SK-N-SH treated with all-trans-retinoic acid at 6 μM for 48 hours (cell line): ENCODE results near the gene DEGS2.

ENCODE experiments used
- ATAC-seq: fragments of 200-7000 bp; cut with Tn5 transposase; 3 replicates; pipeline ENCODE4 v1.9.1; 2020; ENCODE audit warnings: mild to moderate bottlenecking, moderate library complexity
- ARNTL ChIP-seq: fragments of 450-650 bp; formaldehyde crosslinking; IDR thresholded peaks from 2 replicates; pipeline ENCODE4 v1.5.0; 2020; ENCODE audit warnings: low read depth, mild to moderate bottlenecking, moderate library complexity, borderline replicate concordance
- BACH2 ChIP-seq: fragments of 250-450 bp; sonication (Bioruptor Pico); IDR thresholded peaks from 2 replicates; pipeline ENCODE4 v1.9.0; 2021; ENCODE audit warnings: mild to moderate bottlenecking, borderline replicate concordance
- CSDC2 ChIP-seq: fragments of 250-450 bp; sonication (Bioruptor Pico); IDR thresholded peaks from 2 replicates; pipeline ENCODE4 v1.5.0; 2020; ENCODE audit warnings: mild to moderate bottlenecking, moderate library complexity
- GLIS3 ChIP-seq: fragments of 250-450 bp; sonication (Bioruptor Pico); IDR thresholded peaks from 2 replicates; pipeline ENCODE4 v1.5.0; 2020; ENCODE audit warnings: mild to moderate bottlenecking, moderate library complexity
- ISL1 ChIP-seq: fragments of 250-450 bp; sonication (Bioruptor Pico); IDR thresholded peaks from 2 replicates; pipeline ENCODE4 v2.1.2; 2022; ENCODE audit warnings: mild to moderate bottlenecking, moderate library complexity
- OSR1 ChIP-seq: fragments of 250-450 bp; sonication (Bioruptor Pico); IDR thresholded peaks from 2 replicates; pipeline ENCODE4 v1.8.0; 2022; ENCODE audit warnings: moderate library complexity, mild to moderate bottlenecking, inconsistent platforms
- PPARA ChIP-seq: fragments of 250-450 bp; sonication (Bioruptor Pico); IDR thresholded peaks from 2 replicates; pipeline ENCODE4 v1.5.0; 2020; ENCODE audit warnings: mild to moderate bottlenecking, borderline replicate concordance
- RARB ChIP-seq: fragments of 250-450 bp; sonication (Bioruptor Pico); IDR thresholded peaks from 2 replicates; pipeline ENCODE4 v1.8.0; 2021; ENCODE audit warnings: mild to moderate bottlenecking, moderate library complexity
- SNAI2 ChIP-seq: fragments of 250-450 bp; sonication (Bioruptor Pico); IDR thresholded peaks from 2 replicates; pipeline ENCODE4 v1.5.0; 2020; ENCODE audit warnings: mild to moderate bottlenecking, moderate library complexity
- TCF4 ChIP-seq: fragments of 250-450 bp; sonication (Bioruptor Pico); IDR thresholded peaks from 2 replicates; pipeline ENCODE4 v1.8.0; 2021; ENCODE audit warnings: mild to moderate bottlenecking, moderate library complexity, borderline replicate concordance
- TOX ChIP-seq: fragments of 250-450 bp; sonication (Bioruptor Pico); IDR thresholded peaks from 2 replicates; pipeline ENCODE4 v1.8.0; 2021; ENCODE audit warnings: mild to moderate bottlenecking, moderate library complexity, borderline replicate concordance
- ZC3H10 ChIP-seq: fragments of 250-450 bp; sonication (Bioruptor Pico); IDR thresholded peaks from 2 replicates; pipeline ENCODE4 v1.5.1; 2021; ENCODE audit warnings: mild to moderate bottlenecking, moderate library complexity
- ZFP3 ChIP-seq: fragments of 250-450 bp; sonication (Bioruptor Pico); IDR thresholded peaks from 2 replicates; pipeline ENCODE4 v1.5.0; 2020; ENCODE audit warnings: mild to moderate bottlenecking, moderate library complexity
- ZFP30 ChIP-seq: fragments of 450-650 bp; formaldehyde crosslinking; IDR thresholded peaks from 2 replicates; pipeline ENCODE4 v1.5.0; 2022; ENCODE audit warnings: mild to moderate bottlenecking, moderate library complexity
- ZNF70 ChIP-seq: fragments of 450-650 bp; formaldehyde crosslinking; IDR thresholded peaks from 2 replicates; pipeline ENCODE4 v1.5.0; 2020; ENCODE audit warnings: mild to moderate bottlenecking, moderate library complexity
- ZNF8 ChIP-seq: fragments of 450-650 bp; formaldehyde crosslinking; IDR thresholded peaks from 2 replicates; pipeline ENCODE4 v1.5.0; 2020; ENCODE audit warnings: mild to moderate bottlenecking, moderate library complexity
- TF ChIP-seq, protein P1 (sequence below): fragments of 250-450 bp; sonication (Bioruptor Pico); IDR thresholded peaks from 2 replicates; pipeline ENCODE4 v1.8.0; 2021; ENCODE audit warnings: low read depth, mild to moderate bottlenecking, moderate library complexity, borderline replicate concordance
- TF ChIP-seq, protein P2 (sequence below): fragments of 250-450 bp; sonication (Bioruptor Pico); IDR thresholded peaks from 2 replicates; pipeline ENCODE4 v1.5.1; 2021; ENCODE audit warnings: mild to moderate bottlenecking, moderate library complexity
- TF ChIP-seq, protein P3 (sequence below): fragments of 250-450 bp; sonication (Bioruptor Pico); IDR thresholded peaks from 2 replicates; pipeline ENCODE4 v1.5.0; 2020; ENCODE audit warnings: mild to moderate bottlenecking, moderate library complexity
- TF ChIP-seq, protein P4 (sequence below): fragments of 250-450 bp; sonication (Bioruptor Pico); IDR thresholded peaks from 2 replicates; pipeline ENCODE4 v1.5.1; 2020; ENCODE audit warnings: low read depth, mild to moderate bottlenecking, moderate library complexity
- TF ChIP-seq, protein P5 (sequence below): fragments of 250-450 bp; sonication (Bioruptor Pico); IDR thresholded peaks from 2 replicates; pipeline ENCODE4 v1.8.0; 2020; ENCODE audit warnings: mild to moderate bottlenecking, moderate library complexity, borderline replicate concordance

The DEGS2 gene

DNA sequence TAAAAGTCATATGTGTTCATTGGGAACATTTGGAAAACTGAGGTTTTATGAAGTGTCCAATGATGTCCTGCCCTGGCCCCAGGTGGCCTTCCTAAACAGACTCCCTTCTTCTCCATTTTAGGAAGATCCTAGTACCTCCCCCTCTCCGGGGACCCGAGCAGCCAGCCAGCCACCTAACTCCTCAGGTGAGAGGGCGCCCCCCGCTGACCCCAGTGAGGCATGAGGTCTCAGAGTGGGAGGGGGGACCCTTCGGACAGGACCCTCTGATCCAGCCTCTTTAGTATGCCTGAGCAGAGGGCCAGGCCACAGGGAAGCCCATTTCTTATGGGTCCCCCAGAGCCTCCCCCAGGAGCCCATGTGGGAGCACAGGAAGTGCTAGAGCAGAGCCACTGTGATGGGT is 23.7 kb downstream of the DEGS2 start:
- ATAC-seq, result no peak
- TF ChIP-seq TCF4 (CRISPR knock-in tag) (no peak), GLIS3 (no peak)

DNA sequence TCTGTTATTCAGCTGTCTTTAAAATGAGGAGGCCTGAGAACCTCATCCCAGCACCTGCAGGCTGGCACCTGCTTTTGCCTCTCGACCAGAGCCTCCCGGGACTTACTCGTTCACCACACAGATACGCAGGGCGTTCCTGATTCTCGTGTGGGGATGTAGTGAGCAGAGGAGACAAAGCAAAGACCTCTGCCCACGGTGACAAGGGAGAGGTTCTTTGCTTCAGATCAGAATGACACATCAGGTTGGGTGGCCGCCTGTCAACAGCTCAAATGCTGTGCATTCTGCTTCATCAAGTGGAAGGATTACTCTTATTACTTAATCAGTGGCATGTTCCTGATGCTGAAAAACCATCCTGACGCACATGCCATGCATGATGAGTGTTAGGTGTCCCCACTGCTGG is 24.4 kb downstream of the DEGS2 start:
- ATAC-seq, result no peak
- TF ChIP-seq, protein P1, sequence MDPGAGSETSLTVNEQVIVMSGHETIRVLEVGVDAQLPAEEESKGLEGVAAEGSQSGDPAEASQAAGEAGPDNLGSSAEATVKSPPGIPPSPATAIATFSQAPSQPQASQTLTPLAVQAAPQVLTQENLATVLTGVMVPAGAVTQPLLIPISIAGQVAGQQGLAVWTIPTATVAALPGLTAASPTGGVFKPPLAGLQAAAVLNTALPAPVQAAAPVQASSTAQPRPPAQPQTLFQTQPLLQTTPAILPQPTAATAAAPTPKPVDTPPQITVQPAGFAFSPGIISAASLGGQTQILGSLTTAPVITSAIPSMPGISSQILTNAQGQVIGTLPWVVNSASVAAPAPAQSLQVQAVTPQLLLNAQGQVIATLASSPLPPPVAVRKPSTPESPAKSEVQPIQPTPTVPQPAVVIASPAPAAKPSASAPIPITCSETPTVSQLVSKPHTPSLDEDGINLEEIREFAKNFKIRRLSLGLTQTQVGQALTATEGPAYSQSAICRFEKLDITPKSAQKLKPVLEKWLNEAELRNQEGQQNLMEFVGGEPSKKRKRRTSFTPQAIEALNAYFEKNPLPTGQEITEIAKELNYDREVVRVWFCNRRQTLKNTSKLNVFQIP (CRISPR knock-in tag), result no peak
- TF ChIP-seq PPARA (CRISPR knock-in tag), result no peak
- TF ChIP-seq BACH2 (CRISPR knock-in tag), result no peak
- no peak for TF ChIP-seq GLIS3
- no peak for TF ChIP-seq ZC3H10 (CRISPR knock-in tag)
- TF ChIP-seq ZNF70, result no peak
- TF ChIP-seq OSR1 (CRISPR knock-in tag), result no peak
- TF ChIP-seq, protein P2, sequence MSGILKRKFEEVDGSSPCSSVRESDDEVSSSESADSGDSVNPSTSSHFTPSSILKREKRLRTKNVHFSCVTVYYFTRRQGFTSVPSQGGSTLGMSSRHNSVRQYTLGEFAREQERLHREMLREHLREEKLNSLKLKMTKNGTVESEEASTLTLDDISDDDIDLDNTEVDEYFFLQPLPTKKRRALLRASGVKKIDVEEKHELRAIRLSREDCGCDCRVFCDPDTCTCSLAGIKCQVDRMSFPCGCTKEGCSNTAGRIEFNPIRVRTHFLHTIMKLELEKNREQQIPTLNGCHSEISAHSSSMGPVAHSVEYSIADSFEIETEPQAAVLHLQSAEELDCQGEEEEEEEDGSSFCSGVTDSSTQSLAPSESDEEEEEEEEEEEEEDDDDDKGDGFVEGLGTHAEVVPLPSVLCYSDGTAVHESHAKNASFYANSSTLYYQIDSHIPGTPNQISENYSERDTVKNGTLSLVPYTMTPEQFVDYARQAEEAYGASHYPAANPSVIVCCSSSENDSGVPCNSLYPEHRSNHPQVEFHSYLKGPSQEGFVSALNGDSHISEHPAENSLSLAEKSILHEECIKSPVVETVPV, result no peak
- no peak for TF ChIP-seq TOX (CRISPR knock-in tag)
- no peak for TF ChIP-seq ZFP3
- TF ChIP-seq, protein P3, sequence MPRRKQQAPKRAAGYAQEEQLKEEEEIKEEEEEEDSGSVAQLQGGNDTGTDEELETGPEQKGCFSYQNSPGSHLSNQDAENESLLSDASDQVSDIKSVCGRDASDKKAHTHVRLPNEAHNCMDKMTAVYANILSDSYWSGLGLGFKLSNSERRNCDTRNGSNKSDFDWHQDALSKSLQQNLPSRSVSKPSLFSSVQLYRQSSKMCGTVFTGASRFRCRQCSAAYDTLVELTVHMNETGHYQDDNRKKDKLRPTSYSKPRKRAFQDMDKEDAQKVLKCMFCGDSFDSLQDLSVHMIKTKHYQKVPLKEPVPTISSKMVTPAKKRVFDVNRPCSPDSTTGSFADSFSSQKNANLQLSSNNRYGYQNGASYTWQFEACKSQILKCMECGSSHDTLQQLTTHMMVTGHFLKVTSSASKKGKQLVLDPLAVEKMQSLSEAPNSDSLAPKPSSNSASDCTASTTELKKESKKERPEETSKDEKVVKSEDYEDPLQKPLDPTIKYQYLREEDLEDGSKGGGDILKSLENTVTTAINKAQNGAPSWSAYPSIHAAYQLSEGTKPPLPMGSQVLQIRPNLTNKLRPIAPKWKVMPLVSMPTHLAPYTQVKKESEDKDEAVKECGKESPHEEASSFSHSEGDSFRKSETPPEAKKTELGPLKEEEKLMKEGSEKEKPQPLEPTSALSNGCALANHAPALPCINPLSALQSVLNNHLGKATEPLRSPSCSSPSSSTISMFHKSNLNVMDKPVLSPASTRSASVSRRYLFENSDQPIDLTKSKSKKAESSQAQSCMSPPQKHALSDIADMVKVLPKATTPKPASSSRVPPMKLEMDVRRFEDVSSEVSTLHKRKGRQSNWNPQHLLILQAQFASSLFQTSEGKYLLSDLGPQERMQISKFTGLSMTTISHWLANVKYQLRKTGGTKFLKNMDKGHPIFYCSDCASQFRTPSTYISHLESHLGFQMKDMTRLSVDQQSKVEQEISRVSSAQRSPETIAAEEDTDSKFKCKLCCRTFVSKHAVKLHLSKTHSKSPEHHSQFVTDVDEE, result no peak
- no peak for TF ChIP-seq SNAI2 (CRISPR knock-in tag)
- no peak for TF ChIP-seq ZNF8 (CRISPR knock-in tag)

DNA sequence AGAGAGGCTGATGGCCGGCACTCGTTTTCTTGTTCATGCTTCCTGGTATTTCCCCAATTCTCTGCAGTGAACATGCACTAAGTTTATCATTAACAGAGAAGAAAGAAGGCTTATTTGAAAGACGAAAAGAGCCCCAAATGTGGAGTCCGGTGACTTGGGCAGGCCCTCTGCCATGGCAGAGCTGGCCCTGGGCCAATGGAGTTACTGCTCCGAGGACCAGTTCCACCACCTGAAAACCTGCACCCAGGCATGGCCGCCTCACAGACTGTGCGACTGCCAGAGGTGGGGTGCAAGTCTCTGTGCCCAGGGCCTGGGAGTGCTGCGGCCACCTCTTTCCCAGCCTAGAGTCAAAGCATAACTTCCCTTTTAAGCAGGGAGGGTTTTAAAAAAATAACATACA is 24.9 kb downstream of the DEGS2 start:
- TF ChIP-seq ISL1 (CRISPR knock-in tag) (no peak), ZFP3 (no peak), GLIS3 (no peak), CSDC2 (no peak), ZFP30 (CRISPR knock-in tag) (no peak), BACH2 (CRISPR knock-in tag) (no peak), ZNF8 (CRISPR knock-in tag) (no peak), RARB (no peak), ZNF70 (no peak), ARNTL (no peak), TCF4 (CRISPR knock-in tag) (no peak), OSR1 (CRISPR knock-in tag) (no peak)
- TF ChIP-seq, protein P3, result no peak
- TF ChIP-seq, protein P2, result no peak
- TF ChIP-seq, protein P4, sequence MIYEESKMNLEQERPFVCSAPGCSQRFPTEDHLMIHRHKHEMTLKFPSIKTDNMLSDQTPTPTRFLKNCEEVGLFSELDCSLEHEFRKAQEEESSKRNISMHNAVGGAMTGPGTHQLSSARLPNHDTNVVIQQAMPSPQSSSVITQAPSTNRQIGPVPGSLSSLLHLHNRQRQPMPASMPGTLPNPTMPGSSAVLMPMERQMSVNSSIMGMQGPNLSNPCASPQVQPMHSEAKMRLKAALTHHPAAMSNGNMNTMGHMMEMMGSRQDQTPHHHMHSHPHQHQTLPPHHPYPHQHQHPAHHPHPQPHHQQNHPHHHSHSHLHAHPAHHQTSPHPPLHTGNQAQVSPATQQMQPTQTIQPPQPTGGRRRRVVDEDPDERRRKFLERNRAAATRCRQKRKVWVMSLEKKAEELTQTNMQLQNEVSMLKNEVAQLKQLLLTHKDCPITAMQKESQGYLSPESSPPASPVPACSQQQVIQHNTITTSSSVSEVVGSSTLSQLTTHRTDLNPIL, result no peak
- TF ChIP-seq, protein P5, sequence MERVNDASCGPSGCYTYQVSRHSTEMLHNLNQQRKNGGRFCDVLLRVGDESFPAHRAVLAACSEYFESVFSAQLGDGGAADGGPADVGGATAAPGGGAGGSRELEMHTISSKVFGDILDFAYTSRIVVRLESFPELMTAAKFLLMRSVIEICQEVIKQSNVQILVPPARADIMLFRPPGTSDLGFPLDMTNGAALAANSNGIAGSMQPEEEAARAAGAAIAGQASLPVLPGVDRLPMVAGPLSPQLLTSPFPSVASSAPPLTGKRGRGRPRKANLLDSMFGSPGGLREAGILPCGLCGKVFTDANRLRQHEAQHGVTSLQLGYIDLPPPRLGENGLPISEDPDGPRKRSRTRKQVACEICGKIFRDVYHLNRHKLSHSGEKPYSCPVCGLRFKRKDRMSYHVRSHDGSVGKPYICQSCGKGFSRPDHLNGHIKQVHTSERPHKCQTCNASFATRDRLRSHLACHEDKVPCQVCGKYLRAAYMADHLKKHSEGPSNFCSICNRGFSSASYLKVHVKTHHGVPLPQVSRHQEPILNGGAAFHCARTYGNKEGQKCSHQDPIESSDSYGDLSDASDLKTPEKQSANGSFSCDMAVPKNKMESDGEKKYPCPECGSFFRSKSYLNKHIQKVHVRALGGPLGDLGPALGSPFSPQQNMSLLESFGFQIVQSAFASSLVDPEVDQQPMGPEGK (CRISPR knock-in tag), result no peak
- no peak for ATAC-seq
